ENCODE measurements around the gene RNF113B. TPM values are rescaled to one million over a fixed set of nuclear protein-coding genes. Genes with fewer than 3 reads are reported as not detected.

RNF113B gene
- not detected for total RNA-seq

DNA sequence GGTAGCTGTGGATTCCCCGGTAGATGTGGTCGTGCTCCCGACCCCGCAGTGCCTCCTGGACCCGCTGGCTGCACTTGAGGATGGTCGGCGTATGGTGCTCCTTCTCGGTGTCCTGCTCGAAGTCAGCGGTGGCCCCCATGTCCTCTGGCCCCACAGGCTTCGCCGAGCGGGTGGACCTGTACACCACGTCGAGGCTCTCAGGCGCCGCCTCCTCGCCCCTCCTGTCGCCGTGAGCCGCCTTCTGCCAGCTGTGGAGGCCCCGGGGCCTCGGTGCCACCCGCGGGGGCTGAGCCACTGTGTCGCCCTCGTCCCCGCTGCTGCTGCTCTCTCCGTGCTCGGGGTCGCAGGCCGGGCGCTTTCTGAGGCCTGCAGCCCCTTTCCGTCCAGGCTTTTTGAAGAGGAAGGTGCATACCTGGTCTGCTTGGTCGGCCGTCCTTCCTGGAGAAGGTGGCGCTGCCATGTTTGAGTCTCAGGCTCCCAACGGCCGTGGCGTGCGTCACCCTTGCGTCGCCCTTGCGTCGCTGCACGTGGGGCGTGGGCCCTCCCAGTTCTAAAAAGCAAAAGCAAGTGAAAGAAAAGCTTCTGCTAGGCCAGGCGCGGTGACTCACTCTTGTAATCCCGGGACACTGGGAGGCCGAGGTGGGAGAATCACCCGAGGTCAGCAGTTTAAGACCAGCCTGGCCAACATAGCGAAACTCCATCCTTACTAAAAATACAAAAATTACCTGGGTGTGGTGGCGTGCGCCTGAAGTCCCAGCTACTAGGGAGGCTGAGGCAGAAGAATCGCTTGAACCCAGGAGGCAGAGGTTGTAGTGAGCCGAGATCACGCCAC, at the start of gene RNF113B:
TSS of gene RNF113B (minus strand) at position 493 of the 832 bp plus-strand sequence. CDS start at position 460, 33 bp downstream.
- POLR2A ChIA-PET: no interaction called here
- no peak within 1 kb of the TSS for H3K27ac Mint-ChIP-seq
- no peaks in the 10 kb centered on the region for H3K4me1 Mint-ChIP-seq
- no peak for DNase-seq
- CTCF ChIA-PET: interaction anchor here (0.7 kb wide), 1 partner anchor 129 kb away, joined by 3 read pairs; no protein-coding TSS in a partner anchor
- H3K36me3 Mint-ChIP-seq (ENCODE audit: low read depth): no peaks in the 10 kb centered on the region
- no peak within 1 kb of the TSS for H3K4me3 Mint-ChIP-seq
- H3K9me3 Mint-ChIP-seq: no peaks in the 10 kb centered on the region
- peaks cover 8% of the 10 kb centered on the region for H3K27me3 Mint-ChIP-seq

DNA sequence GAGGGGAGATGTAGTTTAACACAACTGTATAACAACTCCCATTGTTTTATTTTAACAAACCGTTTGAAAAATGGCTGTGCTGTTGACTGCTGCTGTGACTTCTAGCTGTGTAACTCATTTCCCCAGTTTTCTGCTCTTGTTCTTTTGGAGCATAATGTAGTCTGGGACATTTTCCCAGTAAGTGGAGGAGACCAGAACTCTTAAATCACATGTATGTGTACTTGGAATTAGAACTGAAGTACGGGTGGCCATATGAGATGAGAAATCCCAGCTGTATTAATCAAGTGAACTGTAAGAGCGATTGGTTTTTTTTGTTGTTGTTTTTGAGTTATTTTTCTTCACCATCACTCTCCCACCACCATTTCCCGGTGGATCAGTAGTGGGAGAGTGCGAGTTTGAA, 49.4 kb upstream of the RNF113B start:
- peaks cover 1% of the 10 kb centered on the region for H3K27me3 Mint-ChIP-seq
- DNase-seq: no peak
- no peaks in the 10 kb centered on the region for H3K4me1 Mint-ChIP-seq
- ChIA-PET POLR2A (no interaction called here), CTCF (no interaction called here)
- H3K4me3 Mint-ChIP-seq: no peak overlapping the region
- H3K27ac Mint-ChIP-seq: no peak overlapping the region
- H3K36me3 Mint-ChIP-seq (ENCODE audit: low read depth): no peaks in the 10 kb centered on the region
- no peaks in the 10 kb centered on the region for H3K9me3 Mint-ChIP-seq

DNA sequence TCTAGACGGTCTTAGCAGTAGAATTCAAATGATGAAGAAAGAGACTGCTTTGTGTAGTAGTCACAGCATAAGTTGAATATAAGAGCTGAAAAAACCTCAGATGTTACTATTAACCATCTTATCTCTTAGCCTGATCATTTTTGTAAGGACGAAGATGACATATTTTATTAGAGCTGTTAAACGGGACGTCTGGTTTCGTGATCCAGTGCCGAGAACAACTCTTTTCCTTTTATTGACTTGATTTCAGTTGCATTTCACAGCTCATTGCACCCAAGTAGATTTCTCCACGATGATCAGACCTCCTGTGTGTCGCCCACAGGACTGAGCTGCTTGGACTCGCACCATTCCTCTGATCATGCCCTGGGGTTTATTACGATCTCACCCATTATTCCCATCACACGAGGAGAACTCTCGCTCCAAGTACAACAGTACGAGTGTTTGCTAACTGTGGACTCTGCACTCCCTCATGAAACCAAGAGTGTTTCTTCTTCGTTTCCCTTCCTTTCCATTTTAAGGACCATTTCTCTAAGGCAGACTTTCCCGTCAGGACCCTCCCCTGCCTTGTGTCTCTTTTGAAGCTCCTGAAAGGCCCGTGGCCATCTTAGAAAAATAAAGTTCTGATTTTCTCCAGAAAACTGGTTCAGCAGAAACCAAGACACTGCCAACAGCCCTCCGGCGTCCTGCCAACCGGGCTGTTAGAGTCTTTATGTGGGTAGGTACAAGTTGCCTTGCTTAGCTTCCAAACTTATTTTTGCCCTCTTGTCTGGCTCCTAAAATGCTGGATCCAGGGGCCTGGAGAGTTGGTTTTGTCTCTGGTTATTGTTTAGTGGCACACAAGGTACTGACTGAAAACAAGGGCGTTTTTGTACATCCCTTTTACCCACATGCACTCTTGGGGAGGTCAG, 48.2 kb upstream of the RNF113B start:
- Mint-ChIP-seq H3K36me3 (ENCODE audit: low read depth) (no peaks in the 10 kb centered on the region), H3K4me3 (no peak overlapping the region), H3K27ac (no peak overlapping the region), H3K4me1 (no peaks in the 10 kb centered on the region), H3K27me3 (peaks cover 1% of the 10 kb centered on the region), H3K9me3 (no peaks in the 10 kb centered on the region)
- POLR2A ChIA-PET: no interaction called here
- no peak for DNase-seq
- CTCF ChIA-PET: interaction anchor here (1.3 kb wide), 1 partner anchor 20 kb away, joined by 3 read pairs; no protein-coding TSS in a partner anchor

DNA sequence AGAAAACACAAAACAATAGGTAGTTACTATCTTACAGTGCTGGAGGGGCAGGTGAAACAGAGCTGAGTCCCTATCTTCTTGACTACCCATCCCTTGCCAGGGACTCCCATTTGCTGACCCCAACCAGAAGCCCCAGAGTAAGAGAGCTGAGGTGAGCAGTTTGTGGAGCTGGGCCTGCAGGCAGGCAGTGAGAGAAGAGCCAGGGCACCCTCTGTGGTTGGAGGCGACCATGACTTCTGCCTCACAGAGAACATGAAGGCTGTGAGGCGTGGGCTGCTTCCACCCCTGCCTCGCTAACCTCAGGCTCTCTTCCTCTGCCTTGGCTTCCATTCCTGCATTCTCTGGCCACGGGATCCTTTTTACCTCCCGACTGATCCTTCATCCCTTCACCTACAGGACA, 47.5 kb upstream of the RNF113B start:
- POLR2A ChIA-PET: no interaction called here
- CTCF ChIA-PET: interaction anchor here (1.3 kb wide), 1 partner anchor 19 kb away, joined by 3 read pairs; no protein-coding TSS in a partner anchor

DNA sequence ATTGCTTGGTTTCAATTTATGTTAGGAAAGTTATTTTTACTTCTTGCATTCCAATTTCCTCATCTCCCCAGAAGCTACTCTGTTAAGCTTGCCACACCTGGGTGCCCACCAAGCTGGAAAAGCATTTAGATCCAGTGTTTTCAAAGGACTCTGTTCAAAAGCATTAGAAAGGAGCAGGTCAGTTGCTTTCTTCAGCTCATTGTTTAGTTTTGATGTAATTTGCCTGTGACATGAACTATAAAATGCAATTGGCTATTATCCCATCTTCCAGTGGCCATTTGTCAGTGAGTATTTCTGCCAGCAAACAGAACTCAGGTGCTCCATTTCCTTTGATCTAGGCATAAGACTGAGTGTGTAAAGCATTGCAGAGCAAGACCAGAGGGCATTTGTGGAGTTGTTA, 46.7 kb upstream of the RNF113B start:
- Mint-ChIP-seq H3K9me3 (no peaks in the 10 kb centered on the region), H3K27me3 (peaks cover 1% of the 10 kb centered on the region), H3K27ac (no peak overlapping the region), H3K4me3 (no peak overlapping the region), H3K4me1 (no peaks in the 10 kb centered on the region), H3K36me3 (ENCODE audit: low read depth) (no peaks in the 10 kb centered on the region)
- ChIA-PET POLR2A (no interaction called here), CTCF (no interaction called here)
- no peak for DNase-seq

More for the DNA sequence above, 47.5 kb upstream of the RNF113B start:
- H3K27me3 Mint-ChIP-seq: peaks cover 1% of the 10 kb centered on the region
- no peak for DNase-seq
- H3K9me3 Mint-ChIP-seq: no peaks in the 10 kb centered on the region
- H3K4me1 Mint-ChIP-seq: no peaks in the 10 kb centered on the region
- no peaks in the 10 kb centered on the region for H3K36me3 Mint-ChIP-seq (ENCODE audit: low read depth)
- no peak overlapping the region for H3K27ac Mint-ChIP-seq
- no peak overlapping the region for H3K4me3 Mint-ChIP-seq

DNA sequence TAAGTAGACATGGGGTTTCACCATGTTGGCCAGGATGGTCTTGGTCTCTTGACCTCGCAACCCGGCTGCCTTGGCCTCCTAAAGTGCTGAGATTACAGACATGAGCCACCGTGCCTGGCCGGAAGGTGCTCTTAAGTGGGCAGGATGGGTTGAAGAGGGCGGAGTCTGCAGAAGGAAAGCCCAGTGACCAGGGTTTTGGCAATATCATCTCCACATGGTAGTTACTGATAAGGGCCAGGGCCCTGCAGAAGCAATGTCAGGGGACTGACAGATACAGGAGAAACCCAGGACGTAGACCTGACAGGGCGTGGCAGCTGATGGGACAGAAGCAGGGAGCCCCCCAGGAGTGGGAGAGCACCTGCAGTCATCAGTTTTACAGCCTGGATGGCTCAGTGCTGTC, 45.7 kb upstream of the RNF113B start:
- POLR2A ChIA-PET: no interaction called here
- Mint-ChIP-seq H3K9me3 (no peaks in the 10 kb centered on the region), H3K4me3 (no peak overlapping the region), H3K27me3 (peaks cover 1% of the 10 kb centered on the region), H3K36me3 (ENCODE audit: low read depth) (no peaks in the 10 kb centered on the region), H3K27ac (no peak overlapping the region), H3K4me1 (no peaks in the 10 kb centered on the region)
- CTCF ChIA-PET: no interaction called here
- DNase-seq: no peak

DNA sequence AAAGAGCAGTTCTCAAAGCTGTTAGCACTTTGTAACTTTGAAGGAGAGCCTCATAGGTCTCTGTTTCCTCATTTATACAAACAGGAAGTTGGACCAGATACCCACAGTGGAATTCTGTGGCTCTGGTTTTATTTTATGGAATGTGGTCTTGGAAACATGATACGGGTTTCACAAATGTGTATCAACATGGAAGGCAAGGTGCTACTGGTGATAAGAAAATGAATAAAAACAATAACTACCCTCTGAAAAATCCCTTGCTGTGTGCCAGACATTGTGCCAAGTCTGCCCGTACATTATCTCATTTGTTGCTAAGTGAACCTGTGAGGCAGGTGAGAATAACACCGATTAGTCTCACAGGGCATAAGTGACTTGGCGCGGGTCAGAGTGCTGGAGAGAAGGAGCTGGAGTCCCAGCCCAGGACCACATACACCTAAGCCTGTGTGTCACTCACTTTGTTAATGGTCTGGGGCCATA, 45.0 kb upstream of the RNF113B start:
- Mint-ChIP-seq H3K36me3 (ENCODE audit: low read depth) (no peaks in the 10 kb centered on the region), H3K27ac (no peak overlapping the region), H3K4me1 (no peaks in the 10 kb centered on the region), H3K27me3 (peaks cover 1% of the 10 kb centered on the region), H3K9me3 (no peaks in the 10 kb centered on the region), H3K4me3 (no peak overlapping the region)
- DNase-seq: no peak
- ChIA-PET CTCF (no interaction called here), POLR2A (no interaction called here)

DNA sequence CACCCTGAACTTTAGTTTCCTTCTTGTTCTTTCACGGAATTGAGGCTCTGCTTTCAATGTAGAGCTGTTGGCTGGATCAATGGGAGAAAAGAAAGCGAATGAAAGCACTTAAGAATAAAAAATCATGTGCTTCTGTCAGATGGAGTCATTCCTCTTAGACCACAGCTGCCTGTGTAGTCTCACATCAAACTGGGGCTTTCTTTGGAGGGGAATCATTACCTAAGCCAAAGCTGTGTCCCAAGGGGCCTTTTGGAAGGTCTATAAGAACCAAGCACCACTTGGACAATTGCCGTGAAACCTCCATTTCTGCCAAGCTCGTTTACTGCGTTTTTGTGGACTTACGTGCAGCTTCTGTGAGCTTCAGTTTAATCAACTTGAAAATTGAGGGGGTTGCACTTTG, 44.2 kb upstream of the RNF113B start:
- Mint-ChIP-seq H3K4me3 (no peak overlapping the region), H3K36me3 (ENCODE audit: low read depth) (no peaks in the 10 kb centered on the region), H3K9me3 (no peaks in the 10 kb centered on the region), H3K4me1 (no peaks in the 10 kb centered on the region), H3K27me3 (peaks cover 1% of the 10 kb centered on the region), H3K27ac (no peak overlapping the region)
- CTCF ChIA-PET: no interaction called here
- POLR2A ChIA-PET: no interaction called here
- DNase-seq: no peak

DNA sequence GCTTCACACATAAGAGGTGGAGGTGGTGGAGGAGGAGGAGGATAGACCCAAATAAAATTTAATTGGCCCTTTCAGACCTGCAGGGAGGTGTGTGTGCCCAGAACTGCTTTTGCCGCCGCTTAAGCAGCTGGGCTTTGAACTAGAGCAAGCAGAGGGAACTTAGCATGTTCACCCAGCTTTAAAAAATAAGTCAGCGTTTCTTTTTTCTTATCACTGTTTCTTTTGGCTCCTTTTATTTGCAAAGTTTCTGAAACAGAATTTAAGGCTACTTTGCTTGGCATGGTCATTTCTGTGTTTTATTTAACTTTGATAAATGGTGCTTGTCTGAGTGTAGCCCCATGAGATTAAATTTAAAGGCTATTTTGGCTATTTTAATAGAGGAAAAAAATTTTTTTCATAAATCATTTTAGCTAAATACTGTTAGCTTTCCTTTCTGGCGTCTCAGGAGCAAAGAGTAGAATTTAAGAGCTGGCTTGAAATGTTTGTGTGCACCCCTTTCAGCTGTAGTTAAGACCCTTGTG, 43.3 kb upstream of the RNF113B start:
- no peaks in the 10 kb centered on the region for H3K4me1 Mint-ChIP-seq
- ChIA-PET POLR2A (no interaction called here), CTCF (no interaction called here)
- no peak overlapping the region for H3K27ac Mint-ChIP-seq
- DNase-seq: no peak
- no peak overlapping the region for H3K4me3 Mint-ChIP-seq
- peaks cover 1% of the 10 kb centered on the region for H3K27me3 Mint-ChIP-seq
- no peaks in the 10 kb centered on the region for H3K9me3 Mint-ChIP-seq
- no peaks in the 10 kb centered on the region for H3K36me3 Mint-ChIP-seq (ENCODE audit: low read depth)

DNA sequence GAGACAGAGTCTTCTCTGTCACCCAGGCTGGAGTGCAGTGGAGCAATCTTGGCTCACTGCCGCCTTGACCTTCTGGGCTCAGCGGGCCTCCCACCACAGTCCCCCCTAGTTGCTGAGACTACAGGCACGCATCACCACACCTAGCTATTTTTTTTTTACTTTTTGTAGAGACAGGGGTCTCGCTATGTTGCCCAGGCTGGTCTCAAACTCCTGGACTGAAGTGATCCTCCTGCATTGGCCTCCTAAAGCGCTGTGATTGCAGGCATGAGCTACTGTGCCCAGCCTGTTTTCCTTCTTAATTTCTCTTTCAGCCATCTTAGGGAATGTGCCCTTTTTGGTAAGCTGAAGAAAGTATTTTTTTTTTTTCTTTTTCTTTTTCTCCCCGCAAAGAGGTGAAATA, 42.6 kb upstream of the RNF113B start:
- H3K9me3 Mint-ChIP-seq: no peaks in the 10 kb centered on the region
- POLR2A ChIA-PET: no interaction called here

DNA sequence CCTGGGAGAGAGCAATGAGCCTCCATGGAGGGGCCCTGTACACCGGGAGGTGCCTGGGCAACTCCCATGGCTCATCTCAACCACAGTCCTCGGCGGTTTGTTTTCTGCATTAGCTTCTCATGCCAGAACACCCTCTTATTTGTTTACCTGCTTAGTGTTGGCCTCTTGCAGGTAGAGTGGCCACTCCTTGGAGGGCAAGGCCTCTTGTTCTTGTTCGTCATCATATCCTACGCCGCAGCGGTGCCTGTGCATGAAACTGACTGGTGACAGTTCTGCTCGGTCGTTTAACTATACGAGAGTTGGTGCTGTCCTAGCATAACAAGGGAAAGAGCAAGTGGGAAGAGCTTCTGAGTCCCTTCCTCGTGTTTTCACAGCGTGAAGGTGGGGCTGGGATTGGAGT, 40.5 kb upstream of the RNF113B start:
- Mint-ChIP-seq H3K36me3 (ENCODE audit: low read depth) (no peaks in the 10 kb centered on the region), H3K4me1 (no peaks in the 10 kb centered on the region), H3K9me3 (no peaks in the 10 kb centered on the region), H3K27me3 (peaks cover 1% of the 10 kb centered on the region), H3K4me3 (no peak overlapping the region), H3K27ac (no peak overlapping the region)
- ChIA-PET CTCF (no interaction called here), POLR2A (no interaction called here)
- no peak for DNase-seq

More for the DNA sequence above, 42.6 kb upstream of the RNF113B start:
- H3K4me1 Mint-ChIP-seq: no peaks in the 10 kb centered on the region
- no peak overlapping the region for H3K4me3 Mint-ChIP-seq
- no peak for DNase-seq
- peaks cover 1% of the 10 kb centered on the region for H3K27me3 Mint-ChIP-seq
- CTCF ChIA-PET: interaction anchor here (0.6 kb wide), 1 partner anchor 51 kb away, joined by 4 read pairs; no protein-coding TSS in a partner anchor
- no peak overlapping the region for H3K27ac Mint-ChIP-seq
- no peaks in the 10 kb centered on the region for H3K36me3 Mint-ChIP-seq (ENCODE audit: low read depth)

DNA sequence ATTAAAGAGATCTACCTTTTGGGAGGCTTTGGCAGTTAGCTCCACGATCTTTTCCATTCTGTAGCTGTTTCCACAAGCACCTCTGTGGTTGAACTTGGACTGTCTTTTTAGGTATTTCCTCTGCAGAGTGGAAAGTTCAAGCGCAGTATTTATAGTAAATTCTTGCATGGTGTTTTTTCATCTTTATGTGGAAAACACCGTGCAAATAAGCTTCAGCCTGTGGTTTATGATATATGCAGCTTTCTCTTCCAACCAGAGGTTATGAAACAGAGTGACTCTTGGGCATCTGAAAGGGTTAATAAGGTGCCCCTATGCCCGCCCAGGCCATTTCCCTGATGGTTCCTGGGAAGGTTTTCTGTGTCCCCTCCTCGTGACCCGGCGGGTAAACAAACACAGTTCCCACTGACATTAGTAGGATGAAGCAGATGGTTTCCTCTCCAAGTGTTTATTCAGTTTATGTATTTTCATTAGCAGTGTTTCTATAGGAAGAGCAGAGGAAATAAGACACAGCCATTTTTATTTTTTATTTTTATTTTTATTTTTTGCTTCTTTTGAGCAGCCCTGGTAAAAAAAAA, 39.7 kb upstream of the RNF113B start:
- CTCF ChIA-PET: no interaction called here
- no peak for DNase-seq
- Mint-ChIP-seq H3K4me1 (no peaks in the 10 kb centered on the region), H3K4me3 (no peak overlapping the region), H3K27me3 (peaks cover 1% of the 10 kb centered on the region), H3K9me3 (no peaks in the 10 kb centered on the region), H3K36me3 (ENCODE audit: low read depth) (no peaks in the 10 kb centered on the region), H3K27ac (no peak overlapping the region)
- POLR2A ChIA-PET: no interaction called here

DNA sequence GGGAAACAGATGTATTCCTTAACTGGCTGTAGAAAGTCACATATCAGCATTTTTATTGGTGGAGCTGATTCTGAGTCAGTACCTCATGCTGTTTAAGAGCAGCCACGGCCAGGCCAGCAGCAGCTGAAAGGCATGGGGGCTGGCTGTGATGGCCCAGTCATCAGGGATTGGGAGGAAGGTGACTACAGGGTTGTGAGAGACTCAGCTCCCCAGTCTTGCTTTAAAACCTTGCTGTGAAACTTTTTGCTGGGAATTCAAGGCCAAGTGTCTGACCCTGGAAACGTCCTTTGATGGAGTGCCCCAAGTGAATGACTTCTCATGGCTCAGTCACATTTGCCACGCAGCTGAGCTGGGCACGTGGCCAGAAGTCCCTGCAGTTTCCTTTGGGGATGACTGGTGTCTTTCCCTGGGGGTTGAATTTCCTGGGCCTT, 39.1 kb upstream of the RNF113B start:
- CTCF ChIA-PET: interaction anchor here (0.9 kb wide), 1 partner anchor 16 kb away, joined by 3 read pairs; no protein-coding TSS in a partner anchor
- H3K4me1 Mint-ChIP-seq: no peaks in the 10 kb centered on the region
- POLR2A ChIA-PET: no interaction called here
- no peak for DNase-seq
- H3K27ac Mint-ChIP-seq: no peak overlapping the region
- H3K4me3 Mint-ChIP-seq: no peak overlapping the region
- no peaks in the 10 kb centered on the region for H3K36me3 Mint-ChIP-seq (ENCODE audit: low read depth)
- no peaks in the 10 kb centered on the region for H3K27me3 Mint-ChIP-seq
- H3K9me3 Mint-ChIP-seq: no peaks in the 10 kb centered on the region
